IPS-18a (cell line): ENCODE measurements around the gene C19orf67.

Experiments
- H3K27ac ChIP-seq: one replicate; pipeline ENCODE4 v1.5.1; 2013; ENCODE audit warnings: low read length
- H3K27me3 ChIP-seq: one replicate; pipeline ENCODE4 v1.6.1; 2013; ENCODE audit warnings: mild to moderate bottlenecking, low read length; ENCODE audit not compliant: control insufficient read depth, insufficient read depth
- H3K36me3 ChIP-seq: one replicate; pipeline ENCODE4 v1.6.1; 2013; ENCODE audit warnings: low read depth, low read length; ENCODE audit not compliant: control insufficient read depth
- H3K4me1 ChIP-seq: one replicate; pipeline ENCODE4 v1.6.1; 2013; ENCODE audit warnings: low read depth, low read length; ENCODE audit not compliant: control insufficient read depth
- H3K4me3 ChIP-seq: one replicate; pipeline ENCODE4 v1.5.1; 2013; ENCODE audit warnings: low read length
- H3K9ac ChIP-seq: one replicate; pipeline ENCODE4 v1.6.1; 2013; ENCODE audit warnings: mild to moderate bottlenecking, low read length, moderate library complexity
- H3K9me3 ChIP-seq: one replicate; pipeline ENCODE4 v1.6.1; 2013; ENCODE audit warnings: low read depth, low read length; ENCODE audit not compliant: control insufficient read depth

C19orf67 gene

GRCh38 chr19:14085309-14085995, at the start of gene C19orf67:
C19orf67 (minus strand) TSS chr19:14085783; CDS start chr19:14085627, 156 bp downstream.
- Histone ChIP-seq H3K36me3 (peaks cover 11% of the 10 kb centered on the region), H3K27me3 (peaks cover 17% of the 10 kb centered on the region), H3K9me3 (no peaks in the 10 kb centered on the region), H3K27ac (no peak within 1 kb of the TSS), H3K4me3 (no peak within 1 kb of the TSS), H3K9ac (no peak within 1 kb of the TSS), H3K4me1 (peaks cover 4% of the 10 kb centered on the region)

DNA sequence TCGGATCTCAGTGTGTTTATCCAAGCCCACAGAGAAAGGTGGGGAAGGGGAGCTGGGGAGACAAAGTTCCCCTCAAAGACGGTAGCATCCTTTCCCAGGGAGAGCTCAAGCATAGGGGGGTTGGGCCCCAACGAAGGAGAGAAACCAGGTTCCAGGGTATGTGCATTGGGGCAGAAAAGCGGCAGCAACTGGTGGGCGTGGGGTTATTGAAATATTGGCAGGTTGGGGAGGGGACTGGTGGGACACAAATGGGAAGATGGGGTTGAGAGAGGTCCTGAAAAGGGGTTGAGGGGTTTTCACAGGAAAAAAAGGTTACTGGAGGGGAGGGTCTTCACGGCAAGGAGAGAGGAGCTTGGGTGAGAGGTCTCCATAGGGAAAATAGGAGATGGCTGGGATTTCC, 49.8 kb upstream of the C19orf67 start:
- Histone ChIP-seq H3K36me3 (no peaks in the 10 kb centered on the region), H3K27me3 (no peaks in the 10 kb centered on the region), H3K9ac (peak overlapping the region; percentile 58), H3K4me1 (no peaks in the 10 kb centered on the region), H3K27ac (no peak overlapping the region), H3K4me3 (peak overlapping the region; percentile 78), H3K9me3 (no peaks in the 10 kb centered on the region)

DNA sequence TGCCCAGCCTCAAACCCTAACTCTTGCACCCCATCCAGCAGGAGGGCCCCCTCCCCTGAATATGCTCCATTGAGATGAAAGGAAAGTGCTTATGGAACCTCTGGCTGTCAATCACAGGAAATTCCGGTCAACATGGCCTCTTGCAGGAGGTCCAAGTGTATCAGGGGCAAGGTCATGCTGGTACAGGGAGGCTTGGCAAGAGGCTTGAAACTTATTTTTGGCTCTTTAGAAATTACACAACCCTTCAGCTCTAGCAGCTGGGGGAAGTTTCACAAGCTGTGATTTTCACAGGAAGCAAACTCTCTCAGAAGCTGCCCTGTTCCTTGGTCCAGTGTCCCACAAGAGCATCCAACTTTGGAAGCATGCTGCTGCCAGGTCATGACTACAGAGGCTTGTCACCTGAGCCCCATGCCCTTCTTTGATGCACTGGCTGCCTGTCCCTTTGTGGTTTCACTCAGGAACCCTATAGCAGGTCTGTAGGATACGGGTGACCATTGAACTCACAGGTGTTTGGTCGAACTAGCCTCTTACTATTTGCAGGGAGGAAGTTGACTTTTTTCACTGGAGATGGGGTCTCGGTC, 42.4 kb upstream of the C19orf67 start:
- Histone ChIP-seq H3K36me3 (peaks cover 12% of the 10 kb centered on the region), H3K27me3 (no peaks in the 10 kb centered on the region), H3K9me3 (no peaks in the 10 kb centered on the region), H3K9ac (no peak overlapping the region), H3K4me1 (no peaks in the 10 kb centered on the region), H3K27ac (no peak overlapping the region), H3K4me3 (no peak overlapping the region)

DNA sequence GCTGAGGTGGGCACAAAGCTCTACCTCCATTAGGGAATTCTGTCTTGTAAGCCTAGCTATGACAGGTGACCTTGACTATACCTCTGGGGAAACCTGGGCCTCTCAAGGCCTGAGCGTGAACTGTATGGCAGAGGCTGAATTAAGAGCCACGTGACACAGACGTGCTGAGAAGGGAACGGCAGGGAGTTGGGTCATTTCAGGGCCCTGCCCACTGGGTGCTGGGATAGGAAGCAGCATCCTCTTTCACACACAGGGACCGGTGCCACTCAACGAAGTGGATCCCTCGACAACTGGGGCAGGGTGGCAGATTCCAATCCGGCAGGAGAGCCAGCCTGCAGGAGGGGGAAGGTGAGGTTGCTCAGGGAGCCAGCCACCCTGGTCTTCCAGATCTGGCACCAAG, 41.6 kb upstream of the C19orf67 start:
- no peaks in the 10 kb centered on the region for H3K9me3 ChIP-seq
- H3K4me1 ChIP-seq, result no peaks in the 10 kb centered on the region
- peaks cover 12% of the 10 kb centered on the region for H3K36me3 ChIP-seq

GRCh38 chr19:14122924-14123323, 37.3 kb upstream of the C19orf67 start:
- peaks cover 12% of the 10 kb centered on the region for H3K36me3 ChIP-seq
- no peaks in the 10 kb centered on the region for H3K27me3 ChIP-seq
- H3K4me3 ChIP-seq, result no peak overlapping the region
- no peak overlapping the region for H3K9ac ChIP-seq
- no peaks in the 10 kb centered on the region for H3K9me3 ChIP-seq
- no peak overlapping the region for H3K27ac ChIP-seq
- peaks cover 8% of the 10 kb centered on the region for H3K4me1 ChIP-seq

More for the DNA sequence above, 41.6 kb upstream of the C19orf67 start:
- H3K4me3 ChIP-seq, result no peak overlapping the region
- no peaks in the 10 kb centered on the region for H3K27me3 ChIP-seq
- H3K27ac ChIP-seq, result no peak overlapping the region
- no peak overlapping the region for H3K9ac ChIP-seq

DNA sequence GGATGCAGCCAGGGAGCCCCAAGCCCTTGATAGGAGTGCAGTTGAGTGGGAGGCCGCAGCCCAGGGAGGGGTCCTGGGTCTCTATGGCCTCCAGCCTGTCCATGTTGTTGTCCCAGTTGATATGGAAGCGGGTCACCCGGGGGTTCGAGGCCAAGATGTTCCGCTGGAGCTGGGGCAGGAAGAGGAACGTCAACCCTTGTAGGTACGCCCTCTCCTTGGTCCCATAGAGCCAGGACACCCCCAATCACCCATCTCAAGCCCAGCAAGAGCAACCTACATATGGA, 34.9 kb upstream of the C19orf67 start:
- no peak overlapping the region for H3K27ac ChIP-seq
- H3K27me3 ChIP-seq, result no peaks in the 10 kb centered on the region
- peaks cover 9% of the 10 kb centered on the region for H3K36me3 ChIP-seq

DNA sequence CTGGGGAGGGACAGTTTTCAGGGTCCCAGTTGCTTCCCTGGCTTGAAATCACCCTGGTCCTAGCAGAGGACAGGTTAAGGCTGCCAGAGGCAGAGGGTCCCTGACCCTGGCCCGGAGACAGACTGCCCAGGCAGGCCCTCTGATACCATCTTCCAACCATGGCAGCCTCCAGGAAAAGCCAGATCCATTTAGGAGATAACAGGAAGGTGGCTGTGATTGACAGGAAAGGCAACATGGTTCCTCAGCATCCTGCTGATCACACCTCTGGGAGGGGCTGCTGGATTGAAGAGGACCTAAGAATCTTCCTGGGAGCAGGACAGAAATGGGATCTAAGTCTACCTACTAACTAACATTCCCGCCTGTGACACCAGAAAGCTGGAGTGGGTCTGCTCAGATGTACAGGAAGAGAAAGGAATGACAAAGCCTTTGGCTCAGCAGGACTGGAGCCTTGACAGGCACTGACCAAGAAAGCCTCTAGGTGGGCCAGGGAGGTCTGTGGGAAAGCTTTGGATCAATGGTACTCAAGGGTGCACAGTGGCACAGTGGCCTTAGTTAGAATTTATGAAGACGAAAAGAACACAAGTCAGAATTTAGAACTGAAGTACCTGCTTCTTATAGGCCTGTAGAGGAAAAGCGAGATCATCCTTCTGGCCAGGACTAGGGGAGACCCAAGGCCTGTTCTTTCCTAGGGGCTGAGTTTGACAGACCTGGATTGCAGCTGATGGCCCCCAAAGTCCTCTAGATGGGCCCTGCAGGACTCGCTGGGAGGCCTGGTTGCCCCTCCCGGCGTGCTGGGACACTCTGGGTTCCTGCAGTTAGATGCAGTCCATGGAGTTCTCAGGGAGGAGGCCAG, 34.3 kb upstream of the C19orf67 start:
- H3K4me3 ChIP-seq, result no peak overlapping the region
- no peak overlapping the region for H3K27ac ChIP-seq
- no peaks in the 10 kb centered on the region for H3K27me3 ChIP-seq
- no peaks in the 10 kb centered on the region for H3K9me3 ChIP-seq
- H3K4me1 ChIP-seq, result peaks cover 8% of the 10 kb centered on the region
- H3K36me3 ChIP-seq, result peaks cover 6% of the 10 kb centered on the region
- no peak overlapping the region for H3K9ac ChIP-seq

More for the DNA sequence above, 34.9 kb upstream of the C19orf67 start:
- Histone ChIP-seq H3K9ac (no peak overlapping the region), H3K9me3 (no peaks in the 10 kb centered on the region), H3K4me1 (peaks cover 8% of the 10 kb centered on the region), H3K4me3 (no peak overlapping the region)

GRCh38 chr19:14119146-14119545, 33.6 kb upstream of the C19orf67 start:
- H3K36me3 ChIP-seq, result peaks cover under 1% of the 10 kb centered on the region
- H3K27me3 ChIP-seq, result no peaks in the 10 kb centered on the region
- no peak overlapping the region for H3K9ac ChIP-seq
- H3K9me3 ChIP-seq, result no peaks in the 10 kb centered on the region
- H3K4me1 ChIP-seq, result peaks cover 8% of the 10 kb centered on the region
- H3K4me3 ChIP-seq, result peak overlapping the region; percentile 53
- H3K27ac ChIP-seq, result no peak overlapping the region

- Histone ChIP-seq H3K4me1 (peaks cover 8% of the 10 kb centered on the region), H3K36me3 (no peaks in the 10 kb centered on the region), H3K4me3 (peak overlapping the region; percentile 53), H3K9ac (peak overlapping the region; percentile 21), H3K27ac (no peak overlapping the region), H3K9me3 (no peaks in the 10 kb centered on the region), H3K27me3 (no peaks in the 10 kb centered on the region)
Measured at GRCh38 chr19:14118165-14119051, 32.8 kb upstream of the C19orf67 start.

GRCh38 chr19:14117668-14118164, 32.1 kb upstream of the C19orf67 start, which contains the start of gene PRKACA:
PRKACA (minus strand) TSS chr19:14117762; CDS start chr19:14117547, 215 bp downstream.
- Histone ChIP-seq H3K27me3 (no peaks in the 10 kb centered on the region), H3K4me1 (peaks cover 14% of the 10 kb centered on the region), H3K4me3 (peak within 1 kb of the TSS; percentile 65), H3K27ac (no peak within 1 kb of the TSS), H3K9ac (peak within 1 kb of the TSS; percentile 21), H3K36me3 (no peaks in the 10 kb centered on the region), H3K9me3 (no peaks in the 10 kb centered on the region)
